K562 (cell line): ENCODE data around the gene ZCCHC14. TPM values are rescaled to one million over a fixed set of nuclear protein-coding genes. Genes with fewer than 3 reads are reported as not detected.

ENCODE experiments used
- BACH1 ChIP-seq: fragments of 200-800 bp; sonication (Bioruptor generic); IDR thresholded peaks from 2 replicates; pipeline ENCODE4 v1.6.1; 2016; ENCODE audit warnings: missing genetic modification characterization, missing compliant biosample characterization
- BRD4 ChIP-seq: fragments of 200-600 bp; sonication (generic); IDR thresholded peaks from 2 replicates; pipeline ENCODE4 v1.6.1; 2017; ENCODE audit warnings: inconsistent platforms
- CTBP1 ChIP-seq: fragments of 450-650 bp; IDR thresholded peaks from 2 replicates; pipeline ENCODE4 v1.6.1; 2016; ENCODE audit warnings: borderline replicate concordance
- CTCF ChIP-seq, 3 experiments: IDR thresholded peaks in 2 of 3; conservative IDR thresholded peaks in 1 of 3; 2 replicates each; pipeline ENCODE4 v1.5.1; 2011 to 2012; ENCODE audit warnings: low read length in 3 of 3, mild to moderate bottlenecking in 3 of 3, control low read depth in 2 of 3, improper control_type of control experiment in 1 of 3, inconsistent platforms in 1 of 3, low read depth in 1 of 3, mixed read lengths in 1 of 3, moderate library complexity in 1 of 3; ENCODE audit not compliant: insufficient read depth in 2 of 3
- DNMT1 ChIP-seq: fragments of 450-650 bp; IDR thresholded peaks from 2 replicates; pipeline ENCODE4 v1.6.1; 2016; ENCODE audit warnings: antibody characterized with exemption, mild to moderate bottlenecking
- DPF2 ChIP-seq: fragments of 450-650 bp; IDR thresholded peaks from 2 replicates; pipeline ENCODE4 v1.6.1; 2016
- FOSL1 ChIP-seq: fragments of 200-800 bp; sonication (Bioruptor generic); conservative IDR thresholded peaks from 2 replicates; pipeline ENCODE4 v1.6.1; 2016; ENCODE audit warnings: missing genetic modification characterization, missing compliant biosample characterization
- HINFP ChIP-seq: fragments of 450-650 bp; conservative IDR thresholded peaks from 2 replicates; pipeline ENCODE4 v1.6.1; 2016; ENCODE audit warnings: missing genetic modification characterization, low read depth, mild to moderate bottlenecking, control low read depth, missing compliant biosample characterization
- HMG20A ChIP-seq: fragments of 450-650 bp; formaldehyde crosslinking; conservative IDR thresholded peaks from 2 replicates; pipeline ENCODE4 v1.4.0; 2020; ENCODE audit warnings: mild to moderate bottlenecking, mixed read lengths
- MAFG ChIP-seq: fragments of 450-650 bp; conservative IDR thresholded peaks from 2 replicates; pipeline ENCODE4 v1.6.1; 2016; ENCODE audit warnings: missing genetic modification characterization, missing compliant biosample characterization
- MED1 ChIP-seq: sonication (generic); formaldehyde crosslinking; IDR thresholded peaks from 2 replicates; pipeline ENCODE4 v1.8.1; 2023; ENCODE audit warnings: missing genetic modification reagents, borderline replicate concordance
- MEIS2 ChIP-seq: fragments of 450-650 bp; IDR thresholded peaks from 2 replicates; pipeline ENCODE4 v1.6.1; 2014; ENCODE audit warnings: mild to moderate bottlenecking; ENCODE audit not compliant: partially characterized antibody
- NR4A1 ChIP-seq, 2 experiments: fragments of 250-450 bp in 1 of 2; fragments of 450-650 bp in 1 of 2; sonication (Bioruptor Pico) in 1 of 2; IDR thresholded peaks; 2 replicates each; pipeline versions ENCODE4 v1.4.0 to v1.6.1; 2016 to 2020; ENCODE audit warnings: mild to moderate bottlenecking in 2 of 2, missing compliant biosample characterization in 1 of 2, missing genetic modification characterization in 1 of 2, moderate library complexity in 1 of 2
- POLR2G ChIP-seq: fragments of 200-400 bp; formaldehyde crosslinking; IDR thresholded peaks from 2 replicates; pipeline ENCODE4 v1.6.1; 2017; ENCODE audit warnings: low read depth, mild to moderate bottlenecking, antibody characterized with exemption, low read length, moderate library complexity
- RBBP5 ChIP-seq: fragments of 200-600 bp; sonication (generic); IDR thresholded peaks from 2 replicates; pipeline ENCODE4 v1.6.1; 2012; ENCODE audit warnings: borderline replicate concordance, mild to moderate bottlenecking, low read length, control low read depth, inconsistent platforms; ENCODE audit not compliant: insufficient read depth, poor library complexity, severe bottlenecking
- TRIM28 ChIP-seq: fragments of 450-650 bp; IDR thresholded peaks from 2 replicates; pipeline ENCODE4 v1.6.1; 2017
- ZNF124 ChIP-seq: sonication (generic); formaldehyde crosslinking; IDR thresholded peaks from 2 replicates; pipeline ENCODE4 v1.8.1; 2022; ENCODE audit warnings: missing genetic modification reagents
- polyA plus RNA-seq, 8 experiments: library from polyadenylated mRNA; depleted of rRNA in 4 of 8; stranded (reverse) in 5 of 8; unstranded in 3 of 8; fragments of >200 nt; fragmentation: Nextera tagmentation in 2 of 8; fragmentation: Illumina TruSeq in 1 of 8; extraction: Ambion mirVana in 2 of 8; extraction: Trizol in 1 of 8; gene quantifications; 2 replicates each; pipeline versions ENCODE4 v1.2.1 to v1.2.3, GENCODE V29; 2011 to 2014; ENCODE audit warnings: inconsistent platforms in 1 of 8, missing spikeins in 1 of 8
- total RNA-seq, 7 experiments: library from RNA; depleted of rRNA in 6 of 7; stranded (reverse); fragments of >200 nt in 6 of 7; fragmentation: Illumina TruSeq in 2 of 7; extraction: Trizol in 2 of 7; gene quantifications; 2 replicates each; pipeline versions ENCODE4 v1.2.1 to v1.2.3, GENCODE V29; 2011 to 2021; ENCODE audit warnings: low replicate concordance in 1 of 7
- TF ChIP-seq, protein P1 (sequence below): fragments of 250-450 bp; sonication (Bioruptor Pico); IDR thresholded peaks from 2 replicates; pipeline ENCODE4 v1.4.0; 2020

ZCCHC14 gene
- total and polyA plus RNA-seq, 9 of the 15 experiments (the other 6 are each of a cell fraction or from before 2014, with no cell fraction given) = 1.5 to 12.4 (median 2.9) TPM

DNA sequence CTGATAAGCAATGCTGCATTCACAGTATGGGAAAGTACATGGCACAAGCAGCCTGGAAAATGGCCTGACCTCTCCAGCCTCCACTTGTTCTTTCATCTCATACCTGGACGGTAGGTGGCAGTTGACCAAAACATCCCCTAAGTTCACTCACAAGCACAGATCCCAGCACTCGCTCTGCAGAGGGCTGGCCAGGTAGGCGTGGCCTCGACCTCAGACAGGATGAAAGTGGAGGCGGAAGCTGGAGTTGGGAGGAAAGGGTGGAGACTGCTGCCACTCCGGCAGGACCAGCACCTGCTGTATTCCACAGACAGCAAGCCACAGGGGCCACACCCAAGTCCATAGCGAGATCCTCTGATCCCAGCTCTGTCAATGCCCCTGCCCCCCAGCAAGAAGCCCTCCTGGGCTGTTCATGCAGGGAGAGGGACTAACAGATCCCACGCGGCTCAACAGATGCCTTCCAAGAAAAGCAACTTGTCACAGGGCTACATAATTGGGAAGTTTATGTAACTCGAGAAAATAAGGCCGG lies 31.3 kb downstream of the ZCCHC14 start (continued):
- TF ChIP-seq DPF2 (no peak), NR4A1 (CRISPR knock-in tag; IDR thresholded peaks at IDR 0.05) (no peak), NR4A1 (tag; IDR thresholded peaks at IDR 0.05) (no peak), DNMT1 (no peak), CTBP1 (peak; percentile 100), CTCF (IDR thresholded peaks at IDR 0.05 in 2 of 3, conservative IDR thresholded peaks at IDR 0.05 in 1 of 3; ENCODE audit: insufficient read depth in 2 of 3, low read depth in 1 of 3, low read length in 3 of 3) (peak; percentile 56 to 83 (median 66)), HINFP (no peak), BRD4 (no peak), BACH1 (no peak), MED1 (CRISPR knock-in tag) (no peak), HMG20A (CRISPR knock-in tag) (no peak), MAFG (no peak), ZNF124 (CRISPR knock-in tag) (no peak), POLR2G (peak; percentile 42; the same call in 1 of the 2 replicates), RBBP5 (peak; percentile 26), TRIM28 (no peak), FOSL1 (tag) (no peak), MEIS2 (peak; percentile 13)
- TF ChIP-seq, protein P1, sequence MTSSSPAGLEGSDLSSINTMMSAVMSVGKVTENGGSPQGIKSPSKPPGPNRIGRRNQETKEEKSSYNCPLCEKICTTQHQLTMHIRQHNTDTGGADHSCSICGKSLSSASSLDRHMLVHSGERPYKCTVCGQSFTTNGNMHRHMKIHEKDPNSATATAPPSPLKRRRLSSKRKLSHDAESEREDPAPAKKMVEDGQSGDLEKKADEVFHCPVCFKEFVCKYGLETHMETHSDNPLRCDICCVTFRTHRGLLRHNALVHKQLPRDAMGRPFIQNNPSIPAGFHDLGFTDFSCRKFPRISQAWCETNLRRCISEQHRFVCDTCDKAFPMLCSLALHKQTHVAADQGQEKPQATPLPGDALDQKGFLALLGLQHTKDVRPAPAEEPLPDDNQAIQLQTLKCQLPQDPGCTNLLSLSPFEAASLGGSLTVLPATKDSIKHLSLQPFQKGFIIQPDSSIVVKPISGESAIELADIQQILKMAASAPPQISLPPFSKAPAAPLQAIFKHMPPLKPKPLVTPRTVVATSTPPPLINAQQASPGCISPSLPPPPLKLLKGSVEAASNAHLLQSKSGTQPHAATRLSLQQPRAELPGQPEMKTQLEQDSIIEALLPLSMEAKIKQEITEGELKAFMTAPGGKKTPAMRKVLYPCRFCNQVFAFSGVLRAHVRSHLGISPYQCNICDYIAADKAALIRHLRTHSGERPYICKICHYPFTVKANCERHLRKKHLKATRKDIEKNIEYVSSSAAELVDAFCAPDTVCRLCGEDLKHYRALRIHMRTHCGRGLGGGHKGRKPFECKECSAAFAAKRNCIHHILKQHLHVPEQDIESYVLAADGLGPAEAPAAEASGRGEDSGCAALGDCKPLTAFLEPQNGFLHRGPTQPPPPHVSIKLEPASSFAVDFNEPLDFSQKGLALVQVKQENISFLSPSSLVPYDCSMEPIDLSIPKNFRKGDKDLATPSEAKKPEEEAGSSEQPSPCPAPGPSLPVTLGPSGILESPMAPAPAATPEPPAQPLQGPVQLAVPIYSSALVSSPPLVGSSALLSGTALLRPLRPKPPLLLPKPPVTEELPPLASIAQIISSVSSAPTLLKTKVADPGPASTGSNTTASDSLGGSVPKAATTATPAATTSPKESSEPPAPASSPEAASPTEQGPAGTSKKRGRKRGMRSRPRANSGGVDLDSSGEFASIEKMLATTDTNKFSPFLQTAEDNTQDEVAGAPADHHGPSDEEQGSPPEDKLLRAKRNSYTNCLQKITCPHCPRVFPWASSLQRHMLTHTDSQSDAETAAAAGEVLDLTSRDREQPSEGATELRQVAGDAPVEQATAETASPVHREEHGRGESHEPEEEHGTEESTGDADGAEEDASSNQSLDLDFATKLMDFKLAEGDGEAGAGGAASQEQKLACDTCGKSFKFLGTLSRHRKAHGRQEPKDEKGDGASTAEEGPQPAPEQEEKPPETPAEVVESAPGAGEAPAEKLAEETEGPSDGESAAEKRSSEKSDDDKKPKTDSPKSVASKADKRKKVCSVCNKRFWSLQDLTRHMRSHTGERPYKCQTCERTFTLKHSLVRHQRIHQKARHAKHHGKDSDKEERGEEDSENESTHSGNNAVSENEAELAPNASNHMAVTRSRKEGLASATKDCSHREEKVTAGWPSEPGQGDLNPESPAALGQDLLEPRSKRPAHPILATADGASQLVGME (CRISPR knock-in tag) = 0 out of 2 replicates have a peak, but pooled peaks have one; percentile 25
